Cardiac fibroblast (primary cell): Measurements from ENCODE around the gene ARHGAP20.

Experiments
- DNase-seq, 2 donors: peaks; one replicate each; pipeline versions ENCODE4 v3.0.0 to v3.0.0-alpha.2; 2010; ENCODE audit warnings: low read depth in 2 of 2
- H3K4me3 ChIP-seq, 2 donors: replicated peaks in 1 of 2; 1 replicate in 1 of 2; 2 replicates in 1 of 2; pipeline ENCODE4 v1.5.1; 2011; ENCODE audit warnings: low read depth in 2 of 2, low read length in 2 of 2, mild to moderate bottlenecking in 2 of 2, moderate library complexity in 1 of 2
- TF ChIP-seq, protein P1 (sequence below): IDR thresholded peaks from one replicate; pipeline ENCODE4 v1.5.1; 2011; ENCODE audit warnings: low read depth, mild to moderate bottlenecking, low read length, inconsistent platforms

Gene ARHGAP20

DNA sequence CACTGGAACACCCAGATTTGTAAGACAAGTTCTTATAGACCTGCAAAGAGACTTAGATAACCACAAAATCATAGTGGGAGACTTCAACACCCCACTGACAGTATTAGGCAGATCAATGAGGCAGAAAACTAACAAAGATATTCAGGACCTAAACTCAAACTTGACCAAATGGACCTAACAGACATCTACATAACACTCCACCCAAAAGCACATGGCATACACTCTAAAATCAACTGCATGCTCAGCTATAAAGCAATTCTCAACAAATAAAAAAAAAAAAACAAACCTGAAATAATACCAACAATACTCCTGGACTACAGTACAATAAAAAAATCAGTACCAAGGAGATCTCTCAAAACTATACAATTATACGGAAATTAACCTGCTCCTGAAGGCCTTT, 167.5 kb downstream of the ARHGAP20 start:
- TF ChIP-seq, protein P1, sequence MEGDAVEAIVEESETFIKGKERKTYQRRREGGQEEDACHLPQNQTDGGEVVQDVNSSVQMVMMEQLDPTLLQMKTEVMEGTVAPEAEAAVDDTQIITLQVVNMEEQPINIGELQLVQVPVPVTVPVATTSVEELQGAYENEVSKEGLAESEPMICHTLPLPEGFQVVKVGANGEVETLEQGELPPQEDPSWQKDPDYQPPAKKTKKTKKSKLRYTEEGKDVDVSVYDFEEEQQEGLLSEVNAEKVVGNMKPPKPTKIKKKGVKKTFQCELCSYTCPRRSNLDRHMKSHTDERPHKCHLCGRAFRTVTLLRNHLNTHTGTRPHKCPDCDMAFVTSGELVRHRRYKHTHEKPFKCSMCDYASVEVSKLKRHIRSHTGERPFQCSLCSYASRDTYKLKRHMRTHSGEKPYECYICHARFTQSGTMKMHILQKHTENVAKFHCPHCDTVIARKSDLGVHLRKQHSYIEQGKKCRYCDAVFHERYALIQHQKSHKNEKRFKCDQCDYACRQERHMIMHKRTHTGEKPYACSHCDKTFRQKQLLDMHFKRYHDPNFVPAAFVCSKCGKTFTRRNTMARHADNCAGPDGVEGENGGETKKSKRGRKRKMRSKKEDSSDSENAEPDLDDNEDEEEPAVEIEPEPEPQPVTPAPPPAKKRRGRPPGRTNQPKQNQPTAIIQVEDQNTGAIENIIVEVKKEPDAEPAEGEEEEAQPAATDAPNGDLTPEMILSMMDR = no peak

DNA sequence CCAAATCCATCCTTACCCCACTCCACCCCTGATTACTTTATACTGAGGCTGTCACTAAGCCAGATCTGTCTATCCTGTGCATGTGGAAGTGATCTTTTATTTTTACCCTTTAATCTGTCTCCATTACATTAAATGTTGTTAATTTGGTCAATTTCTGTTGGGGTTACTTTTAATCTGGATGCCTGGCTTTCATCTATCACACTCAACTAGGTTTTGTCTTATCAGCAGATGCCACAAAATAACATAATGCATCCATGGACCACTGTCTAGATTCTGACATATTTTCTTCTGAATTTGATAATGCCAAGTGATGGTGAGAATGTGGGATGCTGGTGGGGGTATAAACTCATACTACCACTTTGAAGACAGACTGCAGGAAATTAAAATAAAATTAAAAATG, 174.1 kb downstream of the ARHGAP20 start:
- no peak overlapping the region for H3K4me3 ChIP-seq
- TF ChIP-seq, protein P1 = no peak
- no peak for DNase-seq

More for the DNA sequence above, 167.5 kb downstream of the ARHGAP20 start:
- DNase-seq = no peak
- H3K4me3 ChIP-seq = no peak overlapping the region

DNA sequence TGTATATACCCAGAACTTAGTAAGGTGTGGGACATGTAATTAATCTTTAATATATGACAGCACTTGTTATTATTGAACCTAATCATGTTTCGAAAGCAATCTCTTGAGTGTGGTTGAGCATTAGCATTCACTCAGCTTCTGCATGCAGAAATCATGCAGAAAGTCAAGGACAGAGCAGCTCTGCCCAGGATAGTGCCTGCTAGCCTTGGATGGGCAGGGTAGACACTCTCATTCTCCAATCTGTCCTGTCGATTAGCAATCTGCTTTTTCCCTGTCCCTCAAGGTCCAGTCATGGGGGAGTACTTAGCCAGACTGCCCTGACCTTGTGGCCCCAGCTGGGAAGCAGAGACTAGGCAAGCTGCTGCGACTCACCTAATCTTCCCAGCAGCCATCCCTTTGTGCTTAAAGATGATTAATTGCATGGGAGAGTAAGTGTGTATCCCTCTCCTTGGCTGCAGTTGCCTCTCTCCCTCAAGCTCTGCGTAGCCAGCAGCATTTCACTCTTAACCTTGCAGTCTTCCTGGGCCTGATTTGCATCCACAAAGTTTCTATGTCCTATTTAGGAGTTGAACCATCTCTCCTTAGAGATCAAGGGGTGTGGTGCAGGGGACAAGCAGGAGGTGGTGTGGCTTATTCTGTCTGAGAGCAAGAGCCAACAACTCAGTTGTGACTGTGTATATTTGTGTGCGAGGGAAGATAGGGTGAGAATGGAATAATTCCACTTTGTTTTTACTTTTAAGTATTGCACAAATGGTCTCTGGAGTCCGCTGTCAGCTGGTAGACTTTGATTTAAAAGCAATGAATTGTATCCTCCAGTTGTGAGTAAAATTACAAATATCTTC, 181.1 kb downstream of the ARHGAP20 start:
- no peak for DNase-seq
- TF ChIP-seq, protein P1 = no peak
- no peak overlapping the region for H3K4me3 ChIP-seq

DNA sequence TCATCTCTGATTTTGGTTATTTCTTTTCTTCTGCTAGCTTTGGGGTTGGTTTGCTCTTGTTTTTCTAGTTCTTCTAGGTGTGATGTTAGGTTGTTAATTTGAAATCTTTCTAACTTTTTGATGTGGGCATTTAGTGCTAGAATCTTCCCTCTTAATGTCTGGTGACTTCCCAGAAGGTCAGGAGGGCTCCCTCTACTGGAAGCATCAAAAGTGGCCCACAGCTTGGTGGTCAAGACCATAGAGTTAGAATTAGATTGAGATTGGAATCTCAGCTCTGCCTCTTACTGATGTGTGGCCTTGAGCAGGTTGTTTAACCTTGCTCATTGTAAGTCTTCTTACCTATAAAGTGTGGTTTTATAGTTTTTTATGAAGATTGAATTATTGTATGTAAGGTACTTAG, 183.2 kb downstream of the ARHGAP20 start:
- H3K4me3 ChIP-seq = no peak overlapping the region
- TF ChIP-seq, protein P1 = peak; percentile 55
- peak; percentile 30 to 51 for DNase-seq

DNA sequence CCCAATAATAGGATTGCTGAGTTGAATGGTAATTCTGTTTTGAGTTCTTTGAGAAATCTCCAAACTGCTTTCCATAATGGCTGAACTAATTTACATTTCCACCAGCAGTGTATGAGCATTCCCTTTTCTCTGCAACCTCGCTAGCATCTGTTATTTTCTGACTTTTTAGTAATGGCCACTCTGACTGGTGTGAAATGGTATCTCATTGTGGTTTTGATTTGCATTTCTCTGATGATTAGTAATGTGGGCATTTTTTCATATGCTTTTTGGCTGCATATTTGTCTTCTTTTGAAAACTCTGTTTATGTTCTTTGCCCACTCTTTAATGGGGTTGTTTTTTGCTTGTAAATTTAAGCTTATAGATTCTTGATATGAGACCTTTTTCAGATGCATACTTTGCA, 185.1 kb downstream of the ARHGAP20 start:
- H3K4me3 ChIP-seq = no peak overlapping the region
- DNase-seq = peak; percentile 4 to 36
- TF ChIP-seq, protein P1 = no peak
